PC-9 (cell line): Measurements from ENCODE around the gene KLHL8. TPM values are rescaled to one million over a fixed set of nuclear protein-coding genes. Genes with fewer than 3 reads are reported as not detected.
"Not testable (repeated sequence)": the region's sequence is repeated elsewhere in the genome, so short reads cannot be mapped to it uniquely, and the experiment has no call there.

Source experiments
- BruUV-seq: library from RNA; stranded (reverse); fragments of 400-500 nt; replicated peaks from 2 replicates; lab custom pipeline; 2021; lab: Mats Ljungman, UMichigan
- CTCF ChIA-PET: fragments of 300-600 bp; sonication (Branson Sonifier 250); formaldehyde crosslinking; loops from one replicate; lab custom pipeline; 2022; ENCODE audit warnings: antibody characterized with exemption; lab: Charles Lee
- POLR2A ChIA-PET: fragments of 300-600 bp; sonication (Branson Sonifier 250); formaldehyde crosslinking; loops from one replicate; lab custom pipeline; 2022; ENCODE audit warnings: antibody characterized with exemption; ENCODE audit not compliant: unreplicated experiment; lab: Charles Lee
- DNase-seq, 2 experiments: peaks; one replicate each; pipeline versions ENCODE4 v3.0.0 to v3.0.0-alpha.2; 2015 to 2022; ENCODE audit warnings: mixed read lengths in 1 of 2
- H2AFZ ChIP-seq: fragments of 200-600 bp; sonication (generic); 2 replicates; pipeline ENCODE4 v1.8.1; 2017; ENCODE audit warnings: antibody characterized with exemption
- H3F3A ChIP-seq: fragments of 200-600 bp; sonication (generic); 2 replicates; pipeline ENCODE4 v1.8.1; 2017; ENCODE audit warnings: antibody characterized with exemption, mild to moderate bottlenecking, low read depth; ENCODE audit not compliant: insufficient read depth
- H3K27ac ChIP-seq: fragments of 200-600 bp; sonication (generic); 2 replicates; pipeline ENCODE4 v1.6.1; 2016; ENCODE audit warnings: mixed run types
- H3K27me3 ChIP-seq: fragments of 200-600 bp; sonication (generic); 2 replicates; pipeline ENCODE4 v1.6.1; 2016; ENCODE audit warnings: low read depth, mixed run types; ENCODE audit not compliant: insufficient read depth
- H3K36me3 ChIP-seq: fragments of 200-600 bp; sonication (generic); 2 replicates; pipeline ENCODE4 v1.6.1; 2016; ENCODE audit warnings: low read depth, mixed run types
- H3K4me1 ChIP-seq: fragments of 200-600 bp; sonication (generic); replicated peaks from 2 replicates; pipeline ENCODE4 v1.6.1; 2016; ENCODE audit warnings: mixed run types; ENCODE audit not compliant: insufficient read depth
- H3K4me2 ChIP-seq: fragments of 200-600 bp; sonication (generic); 2 replicates; pipeline ENCODE4 v1.6.1; 2017; ENCODE audit warnings: mixed run types
- H3K4me3 ChIP-seq: fragments of 200-600 bp; sonication (generic); 2 replicates; pipeline ENCODE4 v1.6.1; 2016; ENCODE audit warnings: mixed run types
- H3K79me2 ChIP-seq: fragments of 200-600 bp; sonication (generic); 2 replicates; pipeline ENCODE4 v1.6.1; 2017; ENCODE audit warnings: low read depth, mixed run types
- H3K9me2 ChIP-seq: fragments of 200-600 bp; sonication (generic); 2 replicates; pipeline ENCODE4 v1.8.1; 2017; ENCODE audit warnings: mild to moderate bottlenecking; ENCODE audit not compliant: insufficient read depth
- H3K9me3 ChIP-seq: fragments of 200-600 bp; sonication (generic); 2 replicates; pipeline ENCODE4 v1.8.1; 2016; ENCODE audit warnings: low read depth; ENCODE audit not compliant: insufficient read depth
- H4K20me1 ChIP-seq: fragments of 200-600 bp; sonication (generic); 2 replicates; pipeline ENCODE4 v1.8.1; 2017; ENCODE audit not compliant: insufficient read depth
- CTCF ChIP-seq: fragments of 200-600 bp; sonication (generic); conservative IDR thresholded peaks from 2 replicates; pipeline ENCODE4 v1.6.1; 2017; ENCODE audit warnings: mixed run types, antibody characterized with exemption, mild to moderate bottlenecking, moderate library complexity
- EZH2 ChIP-seq: fragments of 200-600 bp; sonication (generic); IDR thresholded peaks from 2 replicates; pipeline ENCODE4 v1.8.0; 2017; ENCODE audit warnings: antibody characterized with exemption, low read depth
- intact Hi-C: fragments of 100-400 bp; cut with micrococcal nuclease; formaldehyde crosslinking; loops from one replicate; pipeline ENCODE4 v1.10.0; 2022; ENCODE audit not compliant: unreplicated experiment
- total RNA-seq: library from RNA; stranded (reverse); gene quantifications from 2 replicates; pipeline ENCODE4 v1.2.3, GENCODE V29; 2021

Gene KLHL8
- total RNA-seq, 1 experiment from 2014 or later = 8.5 TPM

- CTCF ChIA-PET = interaction anchor here (0.5 kb wide), 1 partner anchor 322 kb away, joined by 3 read pairs; no protein-coding TSS in a partner anchor
- Histone ChIP-seq H3K4me2 (no peak overlapping the region), H3K27me3 (no peaks in the 10 kb centered on the region), H3K79me2 (no peaks in the 10 kb centered on the region), H3K36me3 (no peaks in the 10 kb centered on the region), H2AFZ (no peak overlapping the region), H3K4me3 (no peak overlapping the region), H3K27ac (no peak overlapping the region), H4K20me1 (no peaks in the 10 kb centered on the region), H3K9me3 (no peaks in the 10 kb centered on the region), H3K9me2 (no peaks in the 10 kb centered on the region), H3K4me1 (no peaks in the 10 kb centered on the region), H3F3A (peaks cover under 1% of the 10 kb centered on the region; the same call in 1 of the 2 replicates)
- POLR2A ChIA-PET = interaction anchor here (0.6 kb wide), 1 partner anchor 79 kb away, joined by 3 read pairs; no protein-coding TSS in a partner anchor
- TF ChIP-seq CTCF (no peak), EZH2 (no peak)
- intact Hi-C loops = no loop called here
- BruUV-seq = no TSS peak
- no peak for DNase-seq
These were observed 5.5 kb upstream of the KLHL8 start for GRCh38 chr4:87225936-87226335.

GRCh38 chr4:87224141-87224923 lies 3.9 kb upstream of the KLHL8 start:
- DNase-seq = no peak
- ChIA-PET POLR2A (no interaction called here), CTCF (no interaction called here)
- H3K4me3 ChIP-seq = no peak overlapping the region
- no peak overlapping the region for H3K4me2 ChIP-seq
- H4K20me1 ChIP-seq = no peaks in the 10 kb centered on the region
- peaks cover 2% of the 10 kb centered on the region for H3K79me2 ChIP-seq
- no peaks in the 10 kb centered on the region for H3K9me2 ChIP-seq
- H3K27me3 ChIP-seq = no peaks in the 10 kb centered on the region
- H3K27ac ChIP-seq = no peak overlapping the region
- no peak for TF ChIP-seq EZH2
- no peak for TF ChIP-seq CTCF
- peaks cover 4% of the 10 kb centered on the region; the same call in 1 of the 2 replicates for H3F3A ChIP-seq
- no peaks in the 10 kb centered on the region for H3K9me3 ChIP-seq
- no TSS peak for BruUV-seq
- H3K36me3 ChIP-seq = no peaks in the 10 kb centered on the region
- no peak overlapping the region for H2AFZ ChIP-seq
- H3K4me1 ChIP-seq = peaks cover under 1% of the 10 kb centered on the region
- intact Hi-C loops = loop anchor here (5.0 kb wide), 1 partner anchor 287 kb away; the partner anchor contains the start of gene AFF1

GRCh38 chr4:87219632-87220093 lies 755 bp downstream of the KLHL8 start:
- Histone ChIP-seq H3K4me2 (peak overlapping the region; percentile 76), H3K4me1 (peaks cover 7% of the 10 kb centered on the region), H3F3A (peaks cover 4% of the 10 kb centered on the region; the same call in 1 of the 2 replicates), H3K9me3 (no peaks in the 10 kb centered on the region), H3K27me3 (no peaks in the 10 kb centered on the region), H2AFZ (peak overlapping the region; percentile 98), H3K36me3 (no peaks in the 10 kb centered on the region), H3K4me3 (peak overlapping the region; percentile 93), H3K9me2 (no peaks in the 10 kb centered on the region), H3K79me2 (peaks cover 20% of the 10 kb centered on the region), H3K27ac (peak overlapping the region; percentile 78), H4K20me1 (no peaks in the 10 kb centered on the region)
- POLR2A ChIA-PET = no interaction called here
- intact Hi-C loops = loop anchor here (5.0 kb wide), 1 partner anchor 282 kb away; the partner anchor contains the start of gene AFF1
- TF ChIP-seq EZH2 = no peak
- no peak for TF ChIP-seq CTCF
- CTCF ChIA-PET = interaction anchor here (0.6 kb wide), 1 partner anchor 16 kb away, joined by 17 read pairs; no protein-coding TSS in a partner anchor
- BruUV-seq = no TSS peak
- DNase-seq = no peak

GRCh38 chr4:87217235-87217763 lies 3.1 kb downstream of the KLHL8 start:
- POLR2A ChIA-PET, H3K27me3 ChIP-seq, H2AFZ ChIP-seq, H3K9me3 ChIP-seq, CTCF ChIA-PET, H3K9me2 ChIP-seq, H3K4me1 ChIP-seq, H3F3A ChIP-seq, H3K4me2 ChIP-seq, H3K27ac ChIP-seq, H4K20me1 ChIP-seq, H3K4me3 ChIP-seq, intact Hi-C loops, DNase-seq, BruUV-seq, H3K36me3 ChIP-seq: not testable (repeated sequence)
- peaks cover 20% of the 10 kb centered on the region for H3K79me2 ChIP-seq
